Esophagus muscularis mucosa (tissue), 4 donors: ENCODE results near the gene APBB1.

Experiments
- CTCF ChIP-seq, 3 experiments: fragments of 200-600 bp in 2 of 3; fragments of 450-650 bp in 1 of 3; sonication (generic) in 2 of 3; IDR thresholded peaks; one replicate each; pipeline ENCODE4 v1.5.1; 2017 to 2019; ENCODE audit warnings: antibody characterized with exemption in 3 of 3, mild to moderate bottlenecking in 2 of 3, moderate library complexity in 1 of 3
- EP300 ChIP-seq: sonication (generic); formaldehyde crosslinking; IDR thresholded peaks from one replicate; pipeline ENCODE4 v1.6.1; 2017; ENCODE audit warnings: antibody characterized with exemption
- POLR2A ChIP-seq: fragments of 450-650 bp; IDR thresholded peaks from one replicate; pipeline ENCODE4 v1.6.1; 2017; ENCODE audit warnings: antibody characterized with exemption, moderate library complexity, mild to moderate bottlenecking, low read depth
- POLR2AphosphoS5 ChIP-seq, 2 donors: sonication (generic); formaldehyde crosslinking; IDR thresholded peaks; one replicate each; pipeline ENCODE4 v1.6.1; 2017; ENCODE audit warnings: antibody characterized with exemption in 2 of 2

- no peak for TF ChIP-seq CTCF (IDR thresholded peaks at IDR 0.05)
- no peak for TF ChIP-seq POLR2A
- TF ChIP-seq POLR2AphosphoS5 (IDR thresholded peaks at IDR 0.05) = no peak
- TF ChIP-seq EP300 = no peak
These were observed 40.2 kb upstream of the APBB1 start for GRCh38 chr11:6459099-6459450.
